ENCODE results near the gene MCF2L2.

MCF2L2 gene

DNA sequence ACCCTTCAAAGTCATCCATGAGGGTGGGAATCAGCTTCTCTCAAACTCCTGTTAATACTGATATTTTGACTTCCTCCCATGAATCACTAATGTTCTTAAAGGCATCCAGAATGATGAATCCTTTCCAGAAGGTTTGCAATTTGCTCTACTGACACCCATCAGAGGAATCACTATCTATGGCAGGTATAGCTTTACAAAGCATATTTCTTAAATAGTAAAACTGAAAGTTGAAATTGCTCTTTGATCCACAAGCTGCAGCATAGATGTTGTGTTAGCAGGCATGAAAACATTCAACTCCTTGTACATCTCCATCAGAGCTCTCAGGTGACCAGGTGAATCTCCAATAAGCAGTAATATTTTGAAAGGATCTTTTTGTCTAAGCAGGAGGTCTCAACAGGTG, 109.0 kb downstream of the MCF2L2 start:
- DNase-seq: no peak

DNA sequence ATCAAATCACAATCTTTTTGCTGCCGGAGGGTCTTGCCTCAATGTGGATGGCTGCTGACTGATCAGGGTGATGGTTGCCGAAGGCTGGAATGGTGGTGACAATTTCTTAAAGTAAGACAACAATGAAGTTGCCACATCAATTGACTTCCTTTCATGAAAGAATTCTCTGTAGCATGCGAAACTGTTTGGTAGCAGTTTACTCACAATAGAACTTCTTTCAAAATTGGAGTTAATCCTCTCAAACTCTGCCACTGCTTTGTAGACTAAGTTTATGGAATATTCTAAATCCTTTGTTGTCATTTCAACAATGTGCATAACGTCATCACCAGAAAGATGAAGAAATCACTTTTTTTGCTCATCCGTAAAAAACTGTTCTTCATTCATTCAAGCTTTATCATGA, 109.5 kb downstream of the MCF2L2 start:
- DNase-seq: peak; percentile 34 to 54

DNA sequence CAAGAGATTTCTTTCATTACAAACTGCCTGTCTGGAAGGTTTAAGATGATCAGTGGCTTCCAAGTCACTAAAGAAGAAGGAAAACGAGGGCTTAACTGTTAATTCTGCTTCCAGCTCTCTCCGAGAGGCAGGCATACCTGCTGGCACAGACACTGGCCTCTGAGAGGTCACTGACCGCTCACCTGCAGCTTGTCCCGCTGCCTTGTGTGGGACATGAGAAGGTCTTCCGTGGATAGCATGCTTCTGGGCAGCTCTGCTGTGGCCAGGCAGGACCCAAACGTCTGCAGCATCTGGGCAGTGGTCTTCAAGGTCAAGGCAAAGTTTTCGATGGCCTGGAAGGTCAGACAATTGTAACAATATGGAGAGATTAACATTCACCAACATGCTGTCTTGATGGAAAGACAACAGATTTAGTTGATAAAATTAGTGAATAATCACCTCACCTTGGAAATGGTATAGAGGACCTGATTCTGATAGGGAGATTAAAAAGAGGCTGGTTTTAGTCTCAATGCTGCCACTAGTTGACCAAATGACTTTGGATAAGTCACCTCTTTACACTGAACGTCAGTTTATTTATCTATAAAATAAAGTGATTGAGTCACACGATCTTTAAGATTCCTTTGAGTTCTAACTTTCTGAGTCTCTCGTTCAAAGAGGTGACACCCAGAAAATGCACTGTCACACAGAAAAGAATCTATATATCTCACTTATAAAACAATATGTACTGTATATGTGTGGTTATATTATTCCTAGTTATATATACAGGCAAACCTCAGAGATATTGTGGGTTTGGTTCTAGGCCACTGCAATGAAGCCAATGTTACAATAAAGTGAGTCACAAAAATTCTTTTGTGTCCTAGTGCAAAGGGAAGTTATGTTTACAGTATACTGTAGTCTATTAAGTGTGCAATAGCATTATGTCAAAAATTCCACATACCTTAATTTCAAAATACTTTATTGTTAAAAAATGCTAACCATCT, 110.2 kb downstream of the MCF2L2 start:
- DNase-seq: peak; percentile 39 to 70

DNA sequence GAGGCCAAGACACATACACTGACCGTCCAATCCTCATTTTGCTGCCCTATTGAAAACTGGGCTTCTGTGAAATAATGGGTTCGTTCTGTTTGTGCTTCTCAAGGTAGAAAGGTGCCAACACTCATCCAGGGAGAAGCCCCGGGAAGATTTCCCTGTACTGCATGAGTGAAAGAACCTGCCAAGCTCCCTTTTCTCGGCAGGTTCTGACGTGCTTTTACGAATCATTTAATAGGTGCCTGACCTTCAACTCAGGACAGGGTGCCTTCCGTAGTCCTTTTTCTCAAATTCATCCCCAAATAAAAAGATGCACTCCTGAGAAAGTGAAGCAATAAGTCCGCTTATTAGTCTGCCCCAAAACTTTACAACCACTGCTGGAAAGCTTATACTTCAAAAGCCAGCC, 111.1 kb downstream of the MCF2L2 start:
- DNase-seq: no peak

DNA sequence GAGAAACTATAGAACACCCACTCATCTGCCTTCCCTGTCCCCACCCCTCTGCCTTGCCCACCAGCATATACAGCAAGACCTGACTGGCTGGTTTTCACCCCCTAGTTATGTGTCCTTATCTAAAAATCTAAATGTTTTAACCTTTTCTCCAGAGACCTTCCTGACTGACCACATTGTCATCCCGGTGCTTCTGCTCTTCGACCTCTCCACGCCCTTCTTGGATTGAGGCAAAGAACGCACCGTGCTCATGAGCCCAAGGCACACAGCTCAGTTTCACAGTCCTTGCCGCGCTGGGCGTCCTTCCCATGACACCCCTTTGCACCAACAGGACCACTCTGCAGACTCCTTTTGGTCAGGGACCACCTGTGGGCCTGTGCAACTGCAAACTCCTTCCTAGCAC, 112.7 kb downstream of the MCF2L2 start:
- no peak for DNase-seq

DNA sequence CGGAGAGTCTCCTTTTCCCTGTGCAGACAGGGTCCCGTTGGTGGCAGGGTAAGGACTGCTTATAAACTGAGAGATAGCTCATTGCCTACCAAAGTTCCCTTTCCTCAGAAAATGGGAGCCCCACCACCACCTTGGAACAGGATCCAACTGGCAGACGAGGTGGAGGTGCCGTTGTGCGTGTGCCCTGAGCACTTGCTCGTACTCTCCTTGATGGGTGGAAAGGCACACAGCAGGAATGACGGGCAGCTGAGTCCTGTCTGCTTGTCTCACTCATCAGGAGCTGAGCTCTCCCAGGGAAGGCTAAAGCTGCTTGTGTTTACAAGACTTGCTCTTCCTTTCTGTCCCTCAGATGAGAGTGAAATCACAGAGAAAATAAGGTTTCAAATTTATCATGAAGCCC, 114.7 kb downstream of the MCF2L2 start:
- no peak for DNase-seq

DNA sequence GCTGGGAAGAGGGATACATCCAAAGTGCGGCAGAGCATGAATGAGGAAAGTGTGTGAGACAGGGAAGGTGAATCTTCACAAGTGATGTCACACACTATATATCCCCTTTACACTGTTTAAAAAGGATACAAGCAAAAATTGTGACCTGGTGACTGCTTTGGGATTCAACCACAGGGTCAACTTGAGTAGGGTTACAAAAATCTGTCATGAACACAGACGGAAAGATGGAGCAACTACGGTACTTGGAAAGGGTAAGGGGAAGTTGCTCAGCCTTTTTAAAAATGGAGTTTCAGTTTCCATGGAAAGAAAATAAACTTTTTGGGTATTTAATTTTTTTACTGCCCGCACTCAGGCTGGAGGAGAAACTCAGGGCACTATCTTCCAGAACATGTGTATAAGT, 115.1 kb downstream of the MCF2L2 start:
- peak; percentile 59 to 87 for DNase-seq

DNA sequence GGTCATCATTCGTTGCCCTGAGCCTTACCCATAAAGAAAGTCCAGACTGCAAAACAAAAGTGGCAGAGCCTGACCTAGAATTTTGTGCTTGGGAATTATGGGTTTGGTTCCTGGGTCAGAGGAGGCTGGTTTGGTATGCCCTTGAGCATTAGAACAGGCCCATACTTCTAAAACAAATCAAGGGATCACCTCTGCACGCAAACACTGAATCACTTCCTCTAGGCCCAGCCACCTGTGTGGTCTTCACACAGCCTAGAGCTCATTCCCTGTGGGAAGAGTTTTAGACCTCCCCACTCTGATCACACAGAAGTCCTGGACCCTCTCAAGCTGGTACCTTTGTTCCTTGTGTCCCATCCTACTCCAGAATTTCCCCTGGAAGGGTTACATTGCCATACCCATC, 116.0 kb downstream of the MCF2L2 start:
- no peak for DNase-seq

DNA sequence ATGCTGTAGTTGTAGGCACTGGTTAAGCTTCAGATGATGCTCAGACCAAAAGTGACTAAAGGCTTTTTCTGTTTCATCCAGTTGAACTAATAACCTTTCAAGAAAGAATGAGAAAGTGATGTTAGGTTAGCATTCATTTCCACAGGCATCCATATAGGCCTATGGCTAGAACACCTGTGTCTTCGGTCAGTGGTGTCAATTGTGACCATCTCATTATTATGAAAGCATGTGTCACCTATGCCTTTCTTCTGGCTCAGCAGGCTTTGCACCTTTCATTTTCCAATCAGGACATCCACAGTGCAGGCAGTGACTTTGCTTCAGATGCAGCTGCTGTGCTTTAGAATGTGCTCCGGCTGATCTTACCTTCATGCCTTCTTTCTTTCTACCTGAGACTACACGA, 117.5 kb downstream of the MCF2L2 start:
- DNase-seq: no peak

DNA sequence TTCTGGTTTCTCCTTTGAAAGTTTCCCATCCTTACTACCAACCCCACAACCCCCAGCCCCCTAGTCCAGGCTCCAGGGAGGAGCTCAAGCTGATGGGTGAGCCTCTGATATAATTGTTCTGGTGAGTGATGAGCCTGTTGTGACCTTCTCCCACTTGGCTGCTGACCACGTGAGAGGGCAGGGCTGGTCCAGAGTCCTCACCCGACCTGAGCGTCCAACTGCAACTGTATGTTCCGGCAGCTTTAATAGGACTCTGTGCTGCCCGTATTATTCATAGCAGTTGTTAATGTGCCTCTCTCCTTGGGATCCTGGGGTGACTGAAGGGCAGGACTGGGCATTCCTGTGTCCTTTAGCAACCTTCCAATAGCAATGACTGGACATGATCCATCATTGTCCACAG, 119.1 kb downstream of the MCF2L2 start:
- DNase-seq: no peak

DNA sequence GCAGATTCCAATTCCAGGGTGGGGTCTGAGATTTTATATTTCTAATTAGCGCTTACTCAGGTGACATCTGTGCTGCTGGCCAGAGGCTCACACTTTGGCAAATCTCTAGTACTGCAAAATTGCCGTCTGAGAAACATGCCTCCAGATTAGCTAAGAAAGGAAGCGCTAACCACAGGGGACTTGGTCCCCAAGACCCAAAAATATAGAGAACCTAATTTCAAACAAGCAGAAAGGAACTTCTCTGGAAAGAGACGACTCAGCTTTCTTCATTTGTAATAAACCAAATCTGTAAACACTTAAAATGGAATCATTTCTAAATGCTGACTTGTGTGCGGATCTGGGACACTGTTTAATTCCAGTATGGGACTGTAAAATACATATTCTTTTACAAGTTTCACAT, 119.7 kb downstream of the MCF2L2 start:
- DNase-seq: peak; percentile 36 to 44

DNA sequence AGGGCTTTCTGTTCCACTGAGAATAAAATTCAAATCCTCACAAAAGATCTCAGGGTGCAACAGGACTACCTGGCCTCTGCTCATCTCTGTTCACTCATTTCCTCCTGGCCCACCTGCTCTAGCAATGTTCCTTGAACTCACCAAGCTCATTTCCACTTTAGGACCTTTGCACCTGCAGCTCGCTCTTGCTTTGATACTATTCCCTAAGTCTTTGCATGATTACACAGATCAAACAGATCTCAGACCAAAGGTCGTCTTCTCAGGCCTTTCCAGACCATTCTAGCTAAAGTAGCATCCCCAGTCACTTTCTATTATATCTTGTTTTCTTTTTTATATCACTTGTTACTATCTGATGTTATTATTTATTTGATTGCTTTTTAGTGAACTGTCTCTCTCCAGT, 120.7 kb downstream of the MCF2L2 start:
- DNase-seq: no peak

DNA sequence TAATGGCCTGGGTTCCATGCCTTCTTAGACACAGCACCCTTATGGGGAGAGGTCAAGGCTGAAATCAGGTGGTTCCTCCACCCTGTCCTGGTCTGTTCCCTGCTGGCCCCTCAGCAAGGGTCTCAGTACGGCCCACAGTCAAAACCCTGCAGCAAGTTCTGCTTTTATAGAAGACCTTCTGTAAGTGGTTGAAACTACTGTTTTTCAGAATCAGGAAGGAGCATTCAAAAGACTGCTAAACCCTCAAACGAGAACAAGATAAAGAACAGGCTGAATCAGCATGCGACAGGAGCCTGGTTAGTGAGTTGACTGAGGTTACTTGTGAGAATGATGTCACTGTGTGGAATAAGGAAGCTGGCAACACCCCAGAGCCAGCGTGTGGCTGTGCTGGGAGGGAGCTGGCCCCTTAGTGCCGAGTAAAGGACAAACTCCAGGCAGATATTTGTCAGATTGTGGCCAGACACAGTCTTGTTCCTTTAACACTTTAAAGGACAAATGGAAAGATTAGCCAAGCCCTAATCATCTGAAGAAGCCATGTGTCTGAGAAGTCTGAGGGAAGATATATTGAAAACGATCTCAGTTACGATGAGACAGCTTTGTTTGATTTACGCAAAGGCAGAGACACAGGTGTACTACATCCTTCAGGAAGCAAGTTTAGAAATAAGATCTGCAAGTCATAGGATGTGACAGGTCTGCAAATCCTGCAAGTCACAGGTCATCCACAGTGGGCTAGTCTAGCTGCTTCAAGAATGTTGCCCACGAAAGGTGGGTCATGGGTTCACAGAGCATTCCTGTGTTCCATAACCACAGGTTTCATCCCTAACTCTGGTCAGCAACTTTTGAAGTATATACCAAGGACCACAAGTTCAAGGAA, 121.4 kb downstream of the MCF2L2 start:
- DNase-seq: peak; percentile 96 to 98

DNA sequence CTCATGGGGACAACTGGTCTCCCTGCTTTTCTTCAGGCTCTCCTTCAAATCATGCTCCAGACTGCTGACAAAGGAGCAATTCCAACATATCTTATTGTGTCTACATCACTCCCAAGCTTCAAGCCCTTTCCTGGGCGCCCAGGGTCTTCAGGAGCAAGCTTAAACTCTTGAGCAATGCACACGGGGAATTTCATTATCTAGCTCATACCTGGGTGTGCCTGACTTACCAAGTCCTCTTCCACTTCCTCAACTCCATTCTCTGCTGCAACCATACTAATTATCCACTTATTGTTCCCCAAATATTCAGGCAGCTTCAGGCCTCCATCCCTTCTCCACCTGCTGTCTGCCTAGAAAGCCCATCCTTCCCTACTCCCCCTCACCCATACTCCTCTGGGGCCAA, 124.7 kb downstream of the MCF2L2 start:
- no peak for DNase-seq

DNA sequence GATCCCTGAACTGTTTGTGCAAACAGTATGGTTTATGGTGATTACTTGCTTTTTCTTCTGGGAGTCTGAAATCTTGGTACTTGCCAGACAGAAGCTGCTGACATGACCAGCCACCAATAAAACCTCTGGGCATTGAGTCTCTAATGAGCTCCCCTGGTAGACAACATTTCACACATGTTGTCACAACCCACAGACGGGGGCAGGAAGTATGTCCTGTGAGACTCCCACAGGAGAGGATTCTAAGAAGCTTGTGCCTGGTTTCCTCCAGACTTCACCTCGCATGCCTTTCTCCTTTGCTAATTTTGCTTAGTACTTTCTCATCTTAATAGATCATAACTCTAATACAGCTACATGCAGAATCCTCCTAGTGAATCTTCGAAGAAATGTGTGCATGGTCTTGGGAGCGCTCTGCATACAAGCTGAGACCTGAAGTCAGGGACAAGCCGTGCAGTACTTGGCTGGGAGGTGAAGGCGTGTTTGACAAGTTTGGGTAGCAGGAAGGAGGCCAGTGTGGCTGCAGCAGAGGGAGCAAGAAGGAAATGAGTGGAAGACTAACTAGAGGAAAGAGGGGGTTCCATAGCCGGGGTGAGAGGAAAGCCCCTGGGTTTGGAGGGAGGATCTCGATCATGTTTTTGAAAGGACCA, 126.4 kb downstream of the MCF2L2 start:
- DNase-seq: peak; percentile 70 to 83

DNA sequence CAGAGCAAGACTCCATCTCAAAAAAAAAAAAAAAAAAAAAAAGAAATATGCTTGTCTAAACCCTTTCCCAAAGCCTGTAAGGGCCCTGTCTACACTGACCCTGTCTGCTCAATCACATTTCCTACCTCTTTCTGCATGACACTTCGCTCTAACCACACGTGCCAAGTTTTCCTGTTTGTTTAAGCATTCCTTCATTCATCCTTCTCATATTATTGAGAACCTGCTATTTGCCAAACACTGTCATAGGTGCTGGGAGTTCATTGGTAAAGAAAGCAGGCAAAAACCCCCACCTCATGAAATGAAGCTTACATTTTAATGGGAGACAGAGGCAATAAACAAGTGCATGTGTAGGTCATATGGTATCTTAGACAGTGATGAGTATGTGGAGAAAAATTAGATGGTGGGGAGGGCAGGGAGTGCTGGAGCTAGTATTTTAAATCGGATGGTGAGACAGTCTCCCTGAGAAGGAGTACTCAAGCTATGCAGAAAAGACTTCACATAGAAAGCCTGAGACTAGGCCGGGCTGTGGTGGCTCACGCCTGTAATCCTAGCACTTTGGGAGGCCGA, 127.3 kb downstream of the MCF2L2 start:
- no peak for DNase-seq

DNA sequence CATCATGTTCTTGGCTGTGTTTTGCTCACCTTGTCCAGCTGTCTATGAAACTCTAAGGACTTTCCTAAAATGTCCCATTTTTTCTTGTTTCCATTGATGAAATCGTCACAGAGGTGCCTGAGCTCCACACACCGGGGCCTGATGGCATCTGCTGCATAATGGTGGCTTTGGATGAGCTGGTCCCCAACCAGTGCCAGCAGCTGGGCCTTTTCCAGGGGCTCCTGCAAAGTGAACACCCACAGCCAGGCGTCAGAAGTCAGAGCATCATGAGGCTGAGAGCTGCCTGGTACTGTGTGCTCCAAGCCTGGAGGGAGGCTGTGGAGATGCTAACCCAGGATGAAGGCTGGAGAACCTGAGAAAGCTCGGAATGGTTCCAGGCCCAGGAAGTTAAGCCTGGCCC, 128.4 kb downstream of the MCF2L2 start:
- no peak for DNase-seq

DNA sequence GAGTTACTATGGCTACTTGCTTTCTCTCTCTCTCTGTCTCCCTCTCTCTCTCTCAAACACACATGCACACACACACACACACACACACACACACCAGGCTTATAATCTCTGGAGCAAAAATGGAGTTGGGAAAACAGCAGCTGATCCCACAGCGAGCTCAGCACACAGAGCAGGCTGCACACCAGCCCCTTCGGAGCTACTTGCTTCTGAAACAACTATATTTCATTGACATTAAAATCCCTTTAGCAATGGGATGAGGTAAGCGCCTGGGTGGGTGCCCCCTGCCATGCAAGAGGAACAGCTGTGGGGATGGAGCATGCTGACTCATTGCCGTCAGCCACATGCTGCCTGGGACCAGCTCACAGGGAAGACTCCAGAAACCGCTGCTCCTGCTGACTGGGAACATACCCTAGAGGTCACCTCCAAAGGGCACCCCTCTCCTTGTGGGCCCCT, 129.7 kb downstream of the MCF2L2 start:
- peak; percentile 91 to 96 for DNase-seq

DNA sequence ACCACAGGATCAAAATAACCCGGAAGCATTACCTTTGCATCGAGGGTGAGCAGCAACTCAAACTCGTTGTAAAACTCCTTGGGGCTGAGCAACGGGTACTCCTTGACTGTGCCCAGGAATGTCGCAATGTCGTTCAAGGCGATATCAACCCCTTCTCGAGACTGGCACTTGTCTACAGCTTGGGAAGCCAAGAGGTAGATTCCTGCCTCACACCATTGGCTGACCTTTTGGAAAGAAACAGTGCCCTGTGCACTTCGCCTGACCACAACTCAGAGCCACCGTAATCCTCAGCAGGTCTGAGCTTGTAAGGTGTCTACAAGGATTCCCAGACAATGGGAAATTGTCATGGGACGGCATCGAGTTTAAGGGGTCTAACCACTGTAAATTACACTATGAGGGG, 131.5 kb downstream of the MCF2L2 start:
- DNase-seq: no peak

DNA sequence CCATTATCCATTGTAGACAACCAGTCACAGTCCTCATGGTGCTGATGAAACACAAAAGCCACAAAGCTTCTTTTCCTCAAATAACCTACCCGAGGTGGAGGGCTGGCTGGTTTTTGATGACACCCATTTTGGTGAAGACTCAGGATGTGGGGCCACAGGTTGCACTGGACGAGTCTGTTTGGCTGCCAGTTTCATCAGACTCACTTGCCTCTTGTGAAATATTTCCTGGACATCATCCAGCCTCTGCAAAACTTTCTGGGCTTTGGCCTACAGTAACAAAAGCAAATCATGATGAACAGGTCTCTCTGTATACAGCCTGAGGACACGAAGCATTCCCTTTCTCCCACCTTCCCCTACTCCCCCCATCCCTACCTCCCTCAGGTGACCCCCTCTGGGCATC, 133.2 kb downstream of the MCF2L2 start:
- DNase-seq: peak; percentile 66 to 74

DNA sequence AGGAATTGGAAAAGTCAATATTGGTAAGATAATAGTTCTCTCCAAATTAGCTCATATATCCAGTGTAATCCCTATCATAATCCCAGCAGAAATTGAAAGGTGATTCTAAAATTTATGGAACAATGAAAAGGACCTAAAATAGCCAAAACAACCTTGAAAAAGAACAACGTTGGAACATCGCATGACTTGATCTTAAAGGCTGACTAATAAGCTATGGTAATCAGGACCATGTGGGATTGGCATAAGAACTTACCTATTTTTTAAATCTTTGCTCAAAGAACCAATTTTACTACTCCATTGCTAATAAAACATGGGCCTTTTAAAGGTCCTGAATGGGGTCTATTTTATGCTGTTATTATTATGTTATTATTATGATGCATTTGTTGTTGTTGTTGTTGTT, 134.5 kb downstream of the MCF2L2 start:
- DNase-seq: no peak

DNA sequence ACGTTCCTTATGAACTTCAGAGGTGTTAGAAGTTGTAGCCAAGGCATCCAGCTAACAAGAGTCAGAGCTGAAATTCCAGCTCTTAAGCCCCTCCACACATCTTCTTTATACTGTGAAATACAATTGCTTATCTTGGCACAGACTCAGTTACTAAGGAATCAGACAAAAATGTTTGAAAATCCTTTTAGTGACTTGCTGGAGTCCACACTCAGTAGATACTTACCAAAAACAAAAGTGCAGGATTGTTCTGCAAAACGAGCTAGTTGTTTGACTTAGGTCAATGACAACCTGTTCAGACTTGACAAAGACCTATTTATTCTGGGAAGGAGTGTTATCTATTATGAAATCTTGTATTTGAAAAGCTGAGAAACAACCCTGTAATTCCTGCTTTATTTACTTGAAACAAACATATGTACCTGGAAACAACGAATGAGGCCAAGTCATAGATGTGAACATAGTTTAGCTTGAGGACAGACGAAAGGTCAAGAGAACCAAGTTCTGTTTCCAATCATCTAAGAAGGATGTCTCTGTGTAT, 136.9 kb downstream of the MCF2L2 start:
- no peak for DNase-seq

Measured in inflammatory macrophage (primary cell).